DMS114 treated with DMSO at 0.1 percent for 48 hours (cell line): ENCODE measurements around the gene ZNF225.
"Not testable (repeated sequence)": the region's sequence is repeated elsewhere in the genome, so short reads cannot be mapped to it uniquely, and the experiment has no call there.

Experiments used
- DNase-seq: peaks from one replicate; lab custom pipeline; 2025; ENCODE audit not compliant: unreplicated experiment; lab: John Stamatoyannopoulos, UW

ZNF225 gene

GRCh38 chr19:44156475-44156874 is 43.3 kb downstream of the ZNF225 start:
- no peak for DNase-seq

- DNase-seq = no peak
Measured at GRCh38 chr19:44163789-44164188, 50.6 kb downstream of the ZNF225 start.

GRCh38 chr19:44164327-44164672 is 51.1 kb downstream of the ZNF225 start:
- no peak for DNase-seq

DNA sequence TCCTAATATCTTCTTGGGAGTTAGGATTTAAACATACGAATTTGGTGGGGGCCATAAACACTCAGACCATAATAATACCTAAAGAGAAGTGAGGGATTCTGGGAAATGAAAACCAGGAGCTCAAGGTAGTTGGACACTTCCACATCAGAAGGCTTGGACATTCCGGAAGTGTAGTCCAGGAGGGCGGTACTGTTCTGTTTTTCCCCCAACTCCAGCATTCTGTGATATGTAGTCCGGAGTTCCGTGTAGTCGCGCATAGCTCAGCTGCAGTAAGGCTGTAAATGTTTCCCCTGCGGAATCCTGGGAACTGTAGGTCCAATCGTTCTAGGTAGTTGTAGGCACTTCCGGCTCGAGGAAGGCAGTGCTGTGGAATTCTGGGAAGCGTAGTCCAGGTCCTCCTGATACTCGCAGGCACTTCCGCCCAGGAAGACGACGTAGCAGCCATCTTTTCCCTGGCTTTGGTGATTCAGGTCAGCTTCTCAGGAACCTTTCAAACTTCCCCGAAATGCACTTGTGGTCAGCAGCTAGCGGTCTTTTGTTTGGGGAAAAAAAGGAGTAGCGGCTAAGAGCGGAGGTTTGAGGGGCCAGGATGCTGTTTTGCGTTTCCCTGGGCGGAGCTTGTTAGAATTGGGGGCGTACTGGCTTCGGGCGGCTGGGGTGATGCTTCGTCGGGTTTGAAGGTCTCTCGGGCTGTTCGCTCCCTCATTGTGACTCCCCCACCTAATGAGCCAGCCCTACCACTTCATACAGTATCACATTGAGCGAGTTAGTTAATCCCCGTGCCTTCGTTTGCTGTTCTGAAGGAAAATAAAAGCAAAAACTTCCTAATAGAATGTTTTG is 51.7 kb downstream of the ZNF225 start, which contains the start of gene ZNF226:
Gene ZNF226, plus strand, starts transcription at position 428 of the 840 bp plus-strand sequence. CDS start 4,981 bp downstream, outside the sequence.
- peak; percentile 94 for DNase-seq

DNA sequence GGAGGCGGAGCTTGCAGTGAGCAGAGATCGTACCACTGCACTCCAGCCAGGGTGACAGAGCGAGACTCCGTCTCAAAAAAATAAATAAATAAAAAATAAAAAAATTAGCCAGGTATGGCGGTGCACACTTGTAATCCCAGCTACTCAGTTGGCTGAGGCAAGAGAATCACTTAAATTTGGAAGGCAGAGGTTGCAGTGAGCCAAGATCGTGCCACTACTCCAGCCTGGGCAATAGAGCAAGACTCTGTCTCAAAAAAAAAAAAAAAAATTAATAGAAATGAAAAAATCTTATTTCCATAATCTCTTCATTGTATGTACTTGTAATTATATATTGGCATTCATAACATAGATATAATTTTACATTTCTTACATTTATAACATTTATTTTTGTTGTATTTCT is 57.5 kb downstream of the ZNF225 start:
- DNase-seq = not testable (repeated sequence)

DNA sequence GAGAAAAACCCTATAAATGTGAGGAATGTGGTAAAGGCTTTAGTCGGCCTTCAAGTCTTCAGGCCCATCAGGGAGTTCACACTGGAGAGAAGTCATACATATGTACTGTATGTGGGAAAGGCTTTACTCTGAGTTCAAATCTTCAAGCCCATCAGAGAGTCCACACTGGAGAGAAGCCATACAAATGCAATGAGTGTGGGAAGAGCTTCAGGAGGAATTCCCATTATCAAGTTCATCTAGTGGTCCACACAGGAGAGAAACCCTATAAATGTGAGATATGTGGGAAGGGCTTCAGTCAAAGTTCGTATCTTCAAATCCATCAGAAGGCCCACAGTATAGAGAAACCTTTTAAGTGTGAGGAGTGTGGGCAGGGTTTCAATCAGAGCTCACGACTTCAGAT is 63.4 kb downstream of the ZNF225 start:
- no peak for DNase-seq

- DNase-seq = no peak
Measured at GRCh38 chr19:44180968-44181367, 67.8 kb downstream of the ZNF225 start.

DNA sequence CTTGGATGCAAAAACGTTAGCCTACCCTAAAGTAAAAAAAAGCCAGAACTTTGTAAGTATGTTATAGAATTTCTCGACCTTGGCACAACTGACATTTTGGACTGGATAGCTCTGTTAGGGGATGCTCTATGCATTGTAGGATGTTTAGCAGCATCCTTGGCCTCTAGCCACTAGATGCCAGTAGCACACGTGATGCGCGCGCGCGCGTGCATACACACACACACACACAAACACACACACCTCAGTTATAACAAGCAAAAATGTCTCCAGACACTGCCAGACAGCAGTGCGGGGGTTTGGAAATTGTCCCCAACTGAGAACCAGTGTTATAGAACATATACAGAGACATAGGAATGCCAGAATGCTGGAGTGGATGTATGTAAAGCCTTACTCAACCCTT is 68.9 kb downstream of the ZNF225 start:
- no peak for DNase-seq
